ENCODE measurements around the gene CDHR2.
"Not testable (repeated sequence)": the region's sequence is repeated elsewhere in the genome, so short reads cannot be mapped to it uniquely, and the experiment has no call there.

The CDHR2 gene

GRCh38 chr5:176577312-176578176 is 28.4 kb downstream of the CDHR2 start:
- intact Hi-C loops (cut with micrococcal nuclease): loop anchor here (10.0 kb wide), 1 partner anchor 163 kb away; the partner anchor contains the start of gene CLTB
- no peak overlapping the region for H3K27ac Mint-ChIP-seq
- peaks cover 10% of the 10 kb centered on the region for H3K27me3 Mint-ChIP-seq
- H3K9me3 Mint-ChIP-seq: no peaks in the 10 kb centered on the region
- no peaks in the 10 kb centered on the region for H3K36me3 Mint-ChIP-seq (ENCODE audit: low read depth)
- H3K4me3 Mint-ChIP-seq: no peak overlapping the region
- peaks cover 7% of the 10 kb centered on the region for H3K4me1 Mint-ChIP-seq (ENCODE audit: low read depth)

GRCh38 chr5:176578391-176578808 is 29.3 kb downstream of the CDHR2 start:
- intact Hi-C loops (cut with micrococcal nuclease): loop anchor here (10.0 kb wide), 1 partner anchor 164 kb away; the partner anchor contains the start of gene CLTB
- H3K9me3 Mint-ChIP-seq: no peaks in the 10 kb centered on the region
- peaks cover 3% of the 10 kb centered on the region for H3K27me3 Mint-ChIP-seq
- H3K36me3 Mint-ChIP-seq (ENCODE audit: low read depth): no peaks in the 10 kb centered on the region
- H3K4me1 Mint-ChIP-seq (ENCODE audit: low read depth): peaks cover 7% of the 10 kb centered on the region
- no peak overlapping the region for H3K27ac Mint-ChIP-seq
- H3K4me3 Mint-ChIP-seq: no peak overlapping the region

- H3K36me3 Mint-ChIP-seq (ENCODE audit: low read depth): no peaks in the 10 kb centered on the region
- H3K9me3 Mint-ChIP-seq: no peaks in the 10 kb centered on the region
- no peaks in the 10 kb centered on the region for H3K27me3 Mint-ChIP-seq
- no peak overlapping the region for H3K27ac Mint-ChIP-seq
- intact Hi-C loops (cut with micrococcal nuclease): loop anchor here (10.0 kb wide), 1 partner anchor 165 kb away; the partner anchor contains the start of gene CLTB
- no peaks in the 10 kb centered on the region for H3K4me1 Mint-ChIP-seq (ENCODE audit: low read depth)
- H3K4me3 Mint-ChIP-seq: no peak overlapping the region
Observed at GRCh38 chr5:176579323-176579722, 30.2 kb downstream of the CDHR2 start.

- H3K4me3 Mint-ChIP-seq: no peak overlapping the region
- peaks cover 8% of the 10 kb centered on the region for H3K9me3 Mint-ChIP-seq
- intact Hi-C loops (cut with micrococcal nuclease): no loop called here
- no peaks in the 10 kb centered on the region for H3K36me3 Mint-ChIP-seq (ENCODE audit: low read depth)
- H3K27me3 Mint-ChIP-seq: no peaks in the 10 kb centered on the region
- H3K4me1 Mint-ChIP-seq (ENCODE audit: low read depth): no peaks in the 10 kb centered on the region
- H3K27ac Mint-ChIP-seq: no peak overlapping the region
Observed at GRCh38 chr5:176581361-176581760, 32.2 kb downstream of the CDHR2 start.

- no peaks in the 10 kb centered on the region for H3K4me1 Mint-ChIP-seq (ENCODE audit: low read depth)
- intact Hi-C loops (cut with micrococcal nuclease): no loop called here
- H3K9me3 Mint-ChIP-seq: peaks cover 8% of the 10 kb centered on the region
- H3K4me3 Mint-ChIP-seq: no peak overlapping the region
- H3K36me3 Mint-ChIP-seq (ENCODE audit: low read depth): no peaks in the 10 kb centered on the region
- no peaks in the 10 kb centered on the region for H3K27me3 Mint-ChIP-seq
- no peak overlapping the region for H3K27ac Mint-ChIP-seq
Observed at GRCh38 chr5:176583076-176583475, 33.9 kb downstream of the CDHR2 start.

- Mint-ChIP-seq H3K27me3 (no peaks in the 10 kb centered on the region), H3K4me1 (ENCODE audit: low read depth) (no peaks in the 10 kb centered on the region), H3K4me3 (no peak overlapping the region), H3K27ac (no peak overlapping the region), H3K9me3 (peaks cover 8% of the 10 kb centered on the region), H3K36me3 (ENCODE audit: low read depth) (no peaks in the 10 kb centered on the region)
- intact Hi-C loops (cut with micrococcal nuclease): no loop called here
Observed at GRCh38 chr5:176587398-176587797, 38.3 kb downstream of the CDHR2 start.

- Mint-ChIP-seq H3K9me3 (peaks cover 8% of the 10 kb centered on the region), H3K4me3 (no peak overlapping the region), H3K4me1 (ENCODE audit: low read depth) (no peaks in the 10 kb centered on the region), H3K36me3 (ENCODE audit: low read depth) (no peaks in the 10 kb centered on the region), H3K27me3 (no peaks in the 10 kb centered on the region), H3K27ac (no peak overlapping the region)
- intact Hi-C loops (cut with micrococcal nuclease): no loop called here
Observed at GRCh38 chr5:176588297-176588696, 39.2 kb downstream of the CDHR2 start.

- H3K36me3 Mint-ChIP-seq (ENCODE audit: low read depth): no peaks in the 10 kb centered on the region
Observed at GRCh38 chr5:176589039-176589769, 40.1 kb downstream of the CDHR2 start.

GRCh38 chr5:176590035-176590717 is 41.0 kb downstream of the CDHR2 start:
- Mint-ChIP-seq H3K4me3 (no peak overlapping the region), H3K4me1 (ENCODE audit: low read depth) (no peaks in the 10 kb centered on the region), H3K27ac (no peak overlapping the region), H3K9me3 (peaks cover 8% of the 10 kb centered on the region), H3K27me3 (peaks cover 10% of the 10 kb centered on the region), H3K36me3 (ENCODE audit: low read depth) (no peaks in the 10 kb centered on the region)
- intact Hi-C loops (cut with micrococcal nuclease): no loop called here

More at GRCh38 chr5:176589039-176589769, 40.1 kb downstream of the CDHR2 start:
- intact Hi-C loops (cut with micrococcal nuclease): no loop called here
- H3K27me3 Mint-ChIP-seq: peaks cover 3% of the 10 kb centered on the region
- no peak overlapping the region for H3K4me3 Mint-ChIP-seq
- peaks cover 8% of the 10 kb centered on the region for H3K9me3 Mint-ChIP-seq
- H3K4me1 Mint-ChIP-seq (ENCODE audit: low read depth): no peaks in the 10 kb centered on the region
- no peak overlapping the region for H3K27ac Mint-ChIP-seq

GRCh38 chr5:176591667-176592066 is 42.5 kb downstream of the CDHR2 start:
- H3K27me3 Mint-ChIP-seq: peaks cover 25% of the 10 kb centered on the region
- H3K4me3 Mint-ChIP-seq; H3K36me3 Mint-ChIP-seq (ENCODE audit: low read depth); intact Hi-C loops (cut with micrococcal nuclease); H3K27ac Mint-ChIP-seq; H3K4me1 Mint-ChIP-seq (ENCODE audit: low read depth); H3K9me3 Mint-ChIP-seq: not testable (repeated sequence)

- no peaks in the 10 kb centered on the region for H3K9me3 Mint-ChIP-seq
- no peak overlapping the region for H3K27ac Mint-ChIP-seq
- no peaks in the 10 kb centered on the region for H3K36me3 Mint-ChIP-seq (ENCODE audit: low read depth)
- H3K27me3 Mint-ChIP-seq: peaks cover 28% of the 10 kb centered on the region
- H3K4me1 Mint-ChIP-seq (ENCODE audit: low read depth): peaks cover 7% of the 10 kb centered on the region
- intact Hi-C loops (cut with micrococcal nuclease): no loop called here
- H3K4me3 Mint-ChIP-seq: no peak overlapping the region
Observed at GRCh38 chr5:176592573-176592972, 43.4 kb downstream of the CDHR2 start.

GRCh38 chr5:176593273-176593869 is 44.2 kb downstream of the CDHR2 start:
- no peak overlapping the region for H3K27ac Mint-ChIP-seq
- peaks cover 7% of the 10 kb centered on the region for H3K4me1 Mint-ChIP-seq (ENCODE audit: low read depth)
- H3K4me3 Mint-ChIP-seq: no peak overlapping the region
- intact Hi-C loops (cut with micrococcal nuclease): no loop called here
- no peaks in the 10 kb centered on the region for H3K9me3 Mint-ChIP-seq
- H3K36me3 Mint-ChIP-seq (ENCODE audit: low read depth): no peaks in the 10 kb centered on the region
- H3K27me3 Mint-ChIP-seq: peaks cover 35% of the 10 kb centered on the region

- Mint-ChIP-seq H3K4me3 (no peak overlapping the region), H3K9me3 (no peaks in the 10 kb centered on the region), H3K4me1 (ENCODE audit: low read depth) (peaks cover 7% of the 10 kb centered on the region), H3K36me3 (ENCODE audit: low read depth) (no peaks in the 10 kb centered on the region), H3K27ac (no peak overlapping the region), H3K27me3 (peaks cover 46% of the 10 kb centered on the region)
- intact Hi-C loops (cut with micrococcal nuclease): no loop called here
Observed at GRCh38 chr5:176594554-176594953, 45.4 kb downstream of the CDHR2 start.

Measured in dendritic cell treated with granulocyte-macrophage colony-stimulating factor and Interleukin-4, amounts not matched to agents 40 ng/mL and 50 ng/mL, for 4 days (primary cell).